Gastroesophageal sphincter (tissue), 4 donors: ENCODE measurements around the gene FAM83E. TPM values are rescaled to one million over a fixed set of nuclear protein-coding genes. Genes with fewer than 3 reads are reported as not detected.

Experiments
- ATAC-seq: fragments of 150-250 bp; one replicate; pipeline ENCODE4 v1.9.1; 2016; ENCODE audit warnings: mild to moderate bottlenecking, moderate library complexity
- H3K27ac ChIP-seq, 4 donors: fragments of 200-600 bp; sonication (generic) in 3 of 4; 1 replicate in 3 of 4; 2 replicates in 1 of 4; pipeline ENCODE4 v1.5.1; 2016 to 2019
- H3K27me3 ChIP-seq: fragments of 200-600 bp; sonication (generic); one replicate; pipeline ENCODE4 v1.5.1; 2019
- H3K36me3 ChIP-seq, 2 donors: fragments of 200-600 bp; sonication (generic); one replicate each; pipeline ENCODE4 v1.5.1; 2019; ENCODE audit warnings: control low read depth in 1 of 2
- H3K4me1 ChIP-seq, 3 donors: fragments of 200-600 bp; sonication (generic); 1 replicate in 2 of 3; 2 replicates in 1 of 3; pipeline ENCODE4 v1.5.1; 2016 to 2019; ENCODE audit warnings: control low read depth in 2 of 3
- H3K4me3 ChIP-seq, 2 donors: fragments of 200-600 bp; sonication (generic); one replicate each; pipeline ENCODE4 v1.5.1; 2019; ENCODE audit warnings: mild to moderate bottlenecking in 1 of 2, moderate library complexity in 1 of 2
- H3K9me3 ChIP-seq, 3 donors: fragments of 200-600 bp; sonication (generic); one replicate each; pipeline ENCODE4 v1.5.1; 2017 to 2019; ENCODE audit warnings: control low read depth in 2 of 3
- CTCF ChIP-seq, 4 experiments: fragments of 200-600 bp in 2 of 4; fragments of 450-650 bp in 2 of 4; sonication (generic) in 1 of 4; IDR thresholded peaks; one replicate each; pipeline ENCODE4 v1.5.1; 2017 to 2019; ENCODE audit warnings: antibody characterized with exemption in 4 of 4, mild to moderate bottlenecking in 2 of 4, moderate library complexity in 2 of 4
- EP300 ChIP-seq: sonication (generic); formaldehyde crosslinking; IDR thresholded peaks from one replicate; pipeline ENCODE4 v1.6.1; 2017; ENCODE audit warnings: antibody characterized with exemption, mild to moderate bottlenecking
- POLR2A ChIP-seq, 2 donors: fragments of 450-650 bp; IDR thresholded peaks; one replicate each; pipeline ENCODE4 v1.6.1; 2017; ENCODE audit warnings: antibody characterized with exemption in 2 of 2, mild to moderate bottlenecking in 2 of 2, moderate library complexity in 1 of 2
- POLR2AphosphoS5 ChIP-seq: sonication (generic); formaldehyde crosslinking; IDR thresholded peaks from one replicate; pipeline ENCODE4 v1.6.1; 2017; ENCODE audit warnings: antibody characterized with exemption
- WGBS, 2 donors: methylation state at CpG; one replicate each; pipeline ENCODE4 v1.1.5; 2018; ENCODE audit warnings: low coverage in 1 of 2; 5-methylcytosine and 5-hydroxymethylcytosine counted together
- total RNA-seq, 4 donors: library from RNA; depleted of rRNA; stranded (reverse); fragments of >200 nt; gene quantifications; one replicate each; pipeline ENCODE4 v1.1.0, GENCODE V29; 2016

The FAM83E gene
- total RNA-seq, 4 donors from 2014 or later: 1.5 TPM; not detected in 3

- Histone ChIP-seq H3K4me3 (no peak overlapping the region), H3K36me3 (peaks cover 0 to 41% of the 10 kb centered on the region in 2 donors), H3K9me3 (no peaks in the 10 kb centered on the region), H3K4me1 (peaks cover 0 to 72% (median 27%) of the 10 kb centered on the region in 3 donors), H3K27ac (peak overlapping the region in 2 of 4 donors; percentile 29 to 91), H3K27me3 (no peaks in the 10 kb centered on the region)
- ATAC-seq: no peak
- no CpG with 5 or more reads among the region's 30 CpGs for WGBS, 2 donors
- no peak for TF ChIP-seq EP300
- TF ChIP-seq POLR2A (IDR thresholded peaks at IDR 0.05): no peak
- no peak for TF ChIP-seq CTCF (IDR thresholded peaks at IDR 0.05)
- no peak for TF ChIP-seq POLR2AphosphoS5
Observed at GRCh38 chr19:48625891-48626327, 11.0 kb upstream of the FAM83E start.

GRCh38 chr19:48624791-48625723 is 10.2 kb upstream of the FAM83E start:
- WGBS, 2 donors: 45 to 53% methylated on average over 11 to 15 of the region's 24 CpGs
- ATAC-seq: no peak

GRCh38 chr19:48624067-48624594 is 9.3 kb upstream of the FAM83E start:
- Histone ChIP-seq H3K4me1 (peaks cover 0 to 70% (median 16%) of the 10 kb centered on the region in 3 donors), H3K4me3 (peak overlapping the region; percentile 39 to 58)
- TF ChIP-seq EP300: no peak
- TF ChIP-seq POLR2AphosphoS5: peak; percentile 25
- peak in 1 of 2 donors; percentile 25 for TF ChIP-seq POLR2A (IDR thresholded peaks at IDR 0.05)
- TF ChIP-seq CTCF (IDR thresholded peaks at IDR 0.05): peak in 1 of 4 experiments; percentile 23

More at GRCh38 chr19:48624791-48625723, 10.2 kb upstream of the FAM83E start:
- no peaks in the 10 kb centered on the region for H3K27me3 ChIP-seq
- peak overlapping the region; percentile 68 to 91 (median 86) for H3K27ac ChIP-seq
- no peak for TF ChIP-seq POLR2AphosphoS5
- H3K4me1 ChIP-seq: peaks cover 0 to 72% (median 18%) of the 10 kb centered on the region in 3 donors
- no peaks in the 10 kb centered on the region for H3K9me3 ChIP-seq
- peaks cover 0 to 45% of the 10 kb centered on the region in 2 donors for H3K36me3 ChIP-seq
- H3K4me3 ChIP-seq: peak overlapping the region; percentile 39 to 58

GRCh38 chr19:48623556-48624066 is 8.7 kb upstream of the FAM83E start:
- peaks cover 0 to 64% (median 16%) of the 10 kb centered on the region in 3 donors for H3K4me1 ChIP-seq
- no peak for ATAC-seq
- WGBS, 2 donors: 10 to 18% methylated on average over 7 to 8 of the region's 8 CpGs
- peak overlapping the region; percentile 57 to 91 (median 85) for H3K27ac ChIP-seq
- H3K36me3 ChIP-seq: peaks cover 0 to 41% of the 10 kb centered on the region in 2 donors
- peak overlapping the region in 1 of 2 donors; percentile 58 for H3K4me3 ChIP-seq
- H3K27me3 ChIP-seq: no peaks in the 10 kb centered on the region
- no peaks in the 10 kb centered on the region for H3K9me3 ChIP-seq
- TF ChIP-seq CTCF (IDR thresholded peaks at IDR 0.05) (no peak), POLR2AphosphoS5 (no peak), EP300 (no peak), POLR2A (IDR thresholded peaks at IDR 0.05) (no peak)

More at GRCh38 chr19:48624067-48624594, 9.3 kb upstream of the FAM83E start:
- peaks cover 0 to 45% of the 10 kb centered on the region in 2 donors for H3K36me3 ChIP-seq
- no peaks in the 10 kb centered on the region for H3K27me3 ChIP-seq
- WGBS, 2 donors: 0% methylated on average over 1 to 2 of the region's 40 CpGs
- peak; percentile 86 for ATAC-seq
- no peaks in the 10 kb centered on the region for H3K9me3 ChIP-seq
- peak overlapping the region; percentile 68 to 91 (median 86) for H3K27ac ChIP-seq
